Lower leg skin (tissue), 4 donors: ENCODE results near the gene DAAM2. TPM values are rescaled to one million over a fixed set of nuclear protein-coding genes. Genes with fewer than 3 reads are reported as not detected.

Experiments used
- DNase-seq, 2 donors: peaks; one replicate each; pipeline ENCODE4 v3.0.0-alpha.2; 2019; ENCODE audit warnings: low spot score in 2 of 2
- H3K4me3 ChIP-seq: fragments of 200-600 bp; sonication (generic); 2 replicates; pipeline ENCODE4 v1.5.1; 2017; ENCODE audit warnings: mild to moderate bottlenecking, low read depth; ENCODE audit not compliant: poor library complexity, severe bottlenecking
- CTCF ChIP-seq, 3 donors: fragments of 450-650 bp; IDR thresholded peaks; one replicate each; pipeline ENCODE4 v1.5.1; 2016; ENCODE audit warnings: antibody characterized with exemption in 3 of 3, mild to moderate bottlenecking in 3 of 3, moderate library complexity in 2 of 3
- POLR2A ChIP-seq, 2 donors: fragments of 450-650 bp; IDR thresholded peaks; one replicate each; pipeline ENCODE4 v1.6.1; 2016 to 2017; ENCODE audit warnings: antibody characterized with exemption in 2 of 2, mild to moderate bottlenecking in 1 of 2, moderate library complexity in 1 of 2
- WGBS, 2 donors: methylation state at CpG; one replicate each; pipeline ENCODE4 v1.1.5; 2018; 5-methylcytosine and 5-hydroxymethylcytosine counted together
- intact Hi-C: fragments of 100-400 bp; cut with DNase I; formaldehyde crosslinking; loops from one replicate; pipeline ENCODE4 v1.15.0; 2023; ENCODE audit warnings: low total_unique reads
- total RNA-seq, 4 donors: library from RNA; depleted of rRNA; stranded (reverse); fragments of >200 nt; gene quantifications; one replicate each; pipeline ENCODE4 v1.1.0, GENCODE V29; 2016

The DAAM2 gene
- total RNA-seq, 4 donors from 2014 or later, result 5.6 to 16.9 (median 8.1) TPM

- WGBS, 2 donors, result 73 to 80% methylated on average over 3 of the region's 3 CpGs
- intact Hi-C loops, result no loop called here
- H3K4me3 ChIP-seq, result no peak overlapping the region
- DNase-seq, result no peak
- TF ChIP-seq CTCF (IDR thresholded peaks at IDR 0.05) (no peak), POLR2A (IDR thresholded peaks at IDR 0.05) (no peak)
These were observed 134.5 kb downstream of the DAAM2 start for GRCh38 chr6:39926668-39927067.

- DNase-seq, result no peak
- H3K4me3 ChIP-seq, result no peak overlapping the region
- TF ChIP-seq CTCF (IDR thresholded peaks at IDR 0.05) (no peak), POLR2A (IDR thresholded peaks at IDR 0.05) (no peak)
- WGBS, 2 donors, result 91 to 93% methylated on average over 11 of the region's 11 CpGs
- intact Hi-C loops, result no loop called here
These were observed 135.0 kb downstream of the DAAM2 start for GRCh38 chr6:39927159-39927558.

GRCh38 chr6:39929039-39929732 lies 137.0 kb downstream of the DAAM2 start:
- TF ChIP-seq POLR2A (IDR thresholded peaks at IDR 0.05) (no peak), CTCF (IDR thresholded peaks at IDR 0.05) (no peak)
- 60 to 73% methylated on average over 9 of the region's 9 CpGs for WGBS, 2 donors
- DNase-seq, result no peak
- H3K4me3 ChIP-seq, result no peak overlapping the region
- intact Hi-C loops, result no loop called here

GRCh38 chr6:39929733-39930461 lies 137.7 kb downstream of the DAAM2 start:
- DNase-seq, result no peak
- intact Hi-C loops, result no loop called here
- no peak overlapping the region for H3K4me3 ChIP-seq
- TF ChIP-seq CTCF (IDR thresholded peaks at IDR 0.05) (no peak), POLR2A (IDR thresholded peaks at IDR 0.05) (no peak)
- 70% methylated on average over 11 of the region's 11 CpGs for WGBS, 2 donors

- no peak overlapping the region for H3K4me3 ChIP-seq
These were observed 138.4 kb downstream of the DAAM2 start for GRCh38 chr6:39930540-39930939.

More at GRCh38 chr6:39930540-39930939, 138.4 kb downstream of the DAAM2 start:
- DNase-seq, result no peak
- intact Hi-C loops, result no loop called here
- WGBS, 2 donors, result 78 to 83% methylated on average over 4 of the region's 4 CpGs
- TF ChIP-seq POLR2A (IDR thresholded peaks at IDR 0.05) (no peak), CTCF (IDR thresholded peaks at IDR 0.05) (no peak)
